K562 (cell line): ENCODE data around the gene DDRGK1. TPM values are rescaled to one million over a fixed set of nuclear protein-coding genes. Genes with fewer than 3 reads are reported as not detected.

Source experiments
- ATAC-seq: fragments of 200-7000 bp; cut with Tn5 transposase; 3 replicates; pipeline ENCODE4 v1.9.1; 2020; ENCODE audit warnings: moderate library complexity
- BruUV-seq: library from RNA; stranded (reverse); fragments of 400-500 nt; replicated peaks from 2 replicates; lab custom pipeline; 2021; lab: Mats Ljungman, UMichigan
- CTCF ChIA-PET: fragments of 300-600 bp; formaldehyde crosslinking; extraction: SDS; loops from one replicate; lab custom pipeline; 2021; ENCODE audit warnings: low intra/inter-chr PET ratio; lab: Yijun Ruan, JAX
- POLR2A ChIA-PET: fragments of 300-600, 350-650 bp; sonication (Branson Sonifier 250); formaldehyde crosslinking; extraction: SDS; loops from one replicate; lab custom pipeline; 2021; ENCODE audit warnings: antibody characterized with exemption, inconsistent platforms; lab: Yijun Ruan, JAX
- DNase-seq, 4 experiments: peaks; one replicate each; pipeline versions ENCODE4 v3.0.0 to v3.0.0-alpha.2; 2011 to 2018; ENCODE audit warnings: low spot score in 3 of 4, mixed read lengths in 3 of 4; ENCODE audit errors: extremely low read depth in 1 of 4
- FAIRE-seq: peaks from 2 replicates; lab custom pipeline; 2011; peaks lifted over from hg19 to GRCh38; lab: Jason Lieb, UNC
- H2AFZ ChIP-seq: 2 replicates; pipeline ENCODE4 v1.6.0; 2011; ENCODE audit warnings: low read depth, low read length, control low read depth, inconsistent platforms
- H3K27ac ChIP-seq: fragments of 200-600 bp; 3 replicates; pipeline ENCODE4 v1.8.0; 2011; ENCODE audit warnings: low read depth, mild to moderate bottlenecking, control low read depth, inconsistent platforms, low read length, moderate library complexity, mixed read lengths; ENCODE audit errors: extremely low read depth
- H3K27me3 ChIP-seq, 2 experiments: fragments of 300-600 bp in 1 of 2; 2 replicates in 1 of 2; 3 replicates in 1 of 2; pipeline versions ENCODE4 v1.6.0 to v1.8.0; 2011; ENCODE audit warnings: inconsistent platforms in 2 of 2, low read length in 2 of 2, mild to moderate bottlenecking in 1 of 2, mixed read lengths in 1 of 2, moderate library complexity in 1 of 2; ENCODE audit not compliant: control insufficient read depth in 2 of 2, insufficient read depth in 2 of 2
- H3K36me3 ChIP-seq: fragments of 300-600 bp; 3 replicates; pipeline ENCODE4 v1.8.0; 2011; ENCODE audit warnings: mild to moderate bottlenecking, low read length, inconsistent platforms; ENCODE audit not compliant: control insufficient read depth, insufficient read depth
- H3K4me1 ChIP-seq, 2 experiments: fragments of 200-600 bp in 1 of 2; replicated peaks in 1 of 2; 2 replicates in 1 of 2; 3 replicates in 1 of 2; pipeline versions ENCODE4 v1.5.1 to v1.8.0; 2011; ENCODE audit warnings: inconsistent platforms in 2 of 2, low read length in 2 of 2, mild to moderate bottlenecking in 1 of 2, mixed read lengths in 1 of 2, moderate library complexity in 1 of 2; ENCODE audit not compliant: control insufficient read depth in 2 of 2, insufficient read depth in 2 of 2
- H3K4me2 ChIP-seq: 2 replicates; pipeline ENCODE4 v1.6.1; 2011; ENCODE audit warnings: low read length, control low read depth, inconsistent platforms, mixed read lengths; ENCODE audit not compliant: insufficient read depth
- H3K4me3 ChIP-seq: fragments of 200-600 bp; sonication (generic), shearing (Covaris generic); 2 replicates; pipeline ENCODE4 v1.5.1; 2016; ENCODE audit warnings: control low read depth, inconsistent platforms
- H3K79me2 ChIP-seq: fragments of 200-600 bp; 3 replicates; pipeline ENCODE4 v1.8.0; 2011; ENCODE audit warnings: low read length, inconsistent platforms; ENCODE audit not compliant: control insufficient read depth, insufficient read depth
- H3K9ac ChIP-seq, 2 experiments: 2 replicates each; pipeline versions ENCODE4 v1.6.0 to v1.6.1; 2011; ENCODE audit warnings: low read depth in 2 of 2, low read length in 2 of 2, control low read depth in 1 of 2, inconsistent platforms in 1 of 2, mild to moderate bottlenecking in 1 of 2, mixed read lengths in 1 of 2; ENCODE audit not compliant: insufficient read depth in 1 of 2
- H3K9me1 ChIP-seq: one replicate; pipeline ENCODE4 v1.6.0; 2011; ENCODE audit warnings: inconsistent platforms, mild to moderate bottlenecking, low read length, moderate library complexity; ENCODE audit not compliant: control insufficient read depth, insufficient read depth
- H3K9me3 ChIP-seq: replicated peaks from 2 replicates; pipeline ENCODE4 v1.5.1; 2011; ENCODE audit warnings: low read depth, low read length, inconsistent platforms; ENCODE audit not compliant: control insufficient read depth, insufficient read depth
- H4K20me1 ChIP-seq: replicated peaks from 2 replicates; pipeline ENCODE4 v1.6.1; 2011; ENCODE audit warnings: low read length, inconsistent platforms, mixed read lengths; ENCODE audit not compliant: control insufficient read depth, insufficient read depth
- GABPB1 ChIP-seq: sonication (generic); formaldehyde crosslinking; IDR thresholded peaks from 2 replicates; pipeline ENCODE4 v1.8.0; 2022; ENCODE audit warnings: mild to moderate bottlenecking, missing genetic modification reagents
- NCOA6 ChIP-seq: fragments of 450-650 bp; IDR thresholded peaks from 2 replicates; pipeline ENCODE4 v1.6.1; 2017; ENCODE audit warnings: mild to moderate bottlenecking
- PHF8 ChIP-seq: fragments of 200-600 bp; sonication (generic); IDR thresholded peaks from 2 replicates; pipeline ENCODE4 v1.6.1; 2012; ENCODE audit warnings: mixed run types, mild to moderate bottlenecking, inconsistent platforms, low read length, moderate library complexity, borderline replicate concordance
- SMARCE1 ChIP-seq: fragments of 450-650 bp; IDR thresholded peaks from 2 replicates; pipeline ENCODE4 v1.7.1; 2016; ENCODE audit warnings: mild to moderate bottlenecking
- SUPT5H ChIP-seq: fragments of 450-650 bp; IDR thresholded peaks from 2 replicates; pipeline ENCODE4 v1.6.1; 2016
- TOE1 ChIP-seq, 2 experiments: fragments of 450-650 bp in 1 of 2; sonication (generic) in 1 of 2; formaldehyde crosslinking in 1 of 2; IDR thresholded peaks; 2 replicates each; pipeline versions ENCODE4 v1.7.1 to v1.8.0; 2016 to 2022; ENCODE audit warnings: borderline replicate concordance in 2 of 2, mild to moderate bottlenecking in 2 of 2, antibody characterized with exemption in 1 of 2, inconsistent platforms in 1 of 2, low read depth in 1 of 2, missing genetic modification reagents in 1 of 2, moderate library complexity in 1 of 2
- U2AF1 ChIP-seq: fragments of 200-400 bp; formaldehyde crosslinking; optimal IDR thresholded peaks from 2 replicates; pipeline ENCODE3; 2017; ENCODE audit warnings: mild to moderate bottlenecking, low read depth, low read length, moderate library complexity
- ZFP30 ChIP-seq: fragments of 250-450 bp; sonication (Bioruptor Pico); IDR thresholded peaks from 2 replicates; pipeline ENCODE4 v1.8.0; 2022; ENCODE audit warnings: moderate library complexity, mild to moderate bottlenecking, inconsistent platforms, borderline replicate concordance
- ZFP36 ChIP-seq: fragments of 150-350 bp; IDR thresholded peaks from 2 replicates; pipeline ENCODE4 v1.6.1; 2018; ENCODE audit warnings: low read length, low read depth; ENCODE audit not compliant: partially characterized antibody
- ZFP91 ChIP-seq: sonication (generic); formaldehyde crosslinking; IDR thresholded peaks from 2 replicates; pipeline ENCODE4 v1.8.0; 2022; ENCODE audit warnings: mild to moderate bottlenecking, missing genetic modification reagents
- ZNF436 ChIP-seq: fragments of 250-450, 450-650 bp; sonication (Bioruptor Pico); formaldehyde crosslinking; IDR thresholded peaks from 2 replicates; pipeline ENCODE4 v1.7.0; 2020; ENCODE audit warnings: mild to moderate bottlenecking
- WGBS: fragments of 100-300 bp; shearing (Covaris generic); methylation state at CpG from one replicate; pipeline ENCODE4 v1.1.6; 2016; ENCODE audit warnings: low coverage, mixed read lengths; ENCODE audit not compliant: insufficient coverage; ENCODE audit errors: missing lambda C conversion rate; 5-methylcytosine and 5-hydroxymethylcytosine counted together
- in situ Hi-C: fragments of 300-500 bp; cut with MboI; formaldehyde crosslinking; loops from 4 replicates; pipeline ENCODE4 v1.15.0; 2018; ENCODE audit warnings: inconsistent platforms, mixed read lengths
- intact Hi-C: fragments of 100-400 bp; cut with micrococcal nuclease; formaldehyde crosslinking; loops from 2 replicates; pipeline ENCODE4 v1.14.2; 2022
- polyA plus RNA-seq, 8 experiments: library from polyadenylated mRNA; depleted of rRNA in 4 of 8; stranded (reverse) in 5 of 8; unstranded in 3 of 8; fragments of >200 nt; fragmentation: Nextera tagmentation in 2 of 8; fragmentation: Illumina TruSeq in 1 of 8; extraction: Ambion mirVana in 2 of 8; extraction: Trizol in 1 of 8; gene quantifications; 2 replicates each; pipeline versions ENCODE4 v1.2.1 to v1.2.3, GENCODE V29; 2011 to 2014; ENCODE audit warnings: inconsistent platforms in 1 of 8, missing spikeins in 1 of 8
- total RNA-seq, 7 experiments: library from RNA; depleted of rRNA in 6 of 7; stranded (reverse); fragments of >200 nt in 6 of 7; fragmentation: Illumina TruSeq in 2 of 7; extraction: Trizol in 2 of 7; gene quantifications; 2 replicates each; pipeline versions ENCODE4 v1.2.1 to v1.2.3, GENCODE V29; 2011 to 2021; ENCODE audit warnings: low replicate concordance in 1 of 7

The DDRGK1 gene
- total and polyA plus RNA-seq, 9 of the 15 experiments (the other 6 are each of a cell fraction or from before 2014, with no cell fraction given) = 2.3 to 54.4 (median 29.1) TPM

GRCh38 chr20:3239026-3239866, 34.8 kb upstream of the DDRGK1 start, which contains the start of gene SLC4A11:
SLC4A11 (minus strand) TSS chr20:3239190; CDS start chr20:3239137, 53 bp downstream.
- ATAC-seq = peak; percentile 73
- Histone ChIP-seq H3K79me2 (no peaks in the 10 kb centered on the region), H3K9ac (peak within 1 kb of the TSS; percentile 14 to 79; a peak in 2 of 4 replicates), H3K4me3 (peak within 1 kb of the TSS; percentile 43), H2AFZ (peak within 1 kb of the TSS; percentile 59), H3K4me2 (peak within 1 kb of the TSS; percentile 52), H3K36me3 (no peaks in the 10 kb centered on the region), H3K9me1 (no peaks in the 10 kb centered on the region), H3K27me3 (peaks cover 8 to 60% of the 10 kb centered on the region in 2 experiments; a peak in 3 of 5 replicates), H3K4me1 (peaks cover 0 to 26% of the 10 kb centered on the region in 2 experiments; a peak in 2 of 5 replicates), H3K9me3 (no peaks in the 10 kb centered on the region), H3K27ac (no peak within 1 kb of the TSS), H4K20me1 (no peaks in the 10 kb centered on the region; the same call in 1 of the 2 replicates)
- in situ Hi-C loops = no loop called here
- POLR2A ChIA-PET = no interaction called here
- intact Hi-C loops = no loop called here
- CTCF ChIA-PET = no interaction called here
- DNase-seq = peak; percentile 52 to 76 (median 64)
- 1% methylated on average over 64 of the region's 107 CpGs for whole genome bisulfite sequencing
- FAIRE-seq = no peak
- no TSS peak for BruUV-seq
- TF ChIP-seq ZFP36 (peak; percentile 92), PHF8 (peak; percentile 10; the same call in 1 of the 2 replicates), TOE1 (IDR thresholded peaks at IDR 0.05; ENCODE audit: borderline replicate concordance) (0 out of 2 replicates have a peak, but pooled peaks have one; percentile 10), TOE1 (CRISPR knock-in tag; IDR thresholded peaks at IDR 0.05; ENCODE audit: borderline replicate concordance, low read depth) (no peak), GABPB1 (peak; percentile 58; the same call in 1 of the 2 replicates), ZNF436 (CRISPR knock-in tag) (peak; percentile 65), NCOA6 (peak; percentile 69; the same call in 1 of the 2 replicates), U2AF1 (no peak), ZFP91 (0 out of 2 replicates have a peak, but pooled peaks have one; percentile 63), SMARCE1 (no peak), SUPT5H (no peak), ZFP30 (CRISPR knock-in tag) (no peak)
